GM12875 (cell line): ENCODE measurements around the gene PLPP2.
"Not testable (repeated sequence)": the region's sequence is repeated elsewhere in the genome, so short reads cannot be mapped to it uniquely, and the experiment has no call there.

Source experiments
- H3K4me3 ChIP-seq: one replicate; pipeline ENCODE4 v1.5.1; 2011; ENCODE audit warnings: low read depth, low read length, control low read depth
- CTCF ChIP-seq: IDR thresholded peaks from 2 replicates; pipeline ENCODE4 v1.5.1; 2011; ENCODE audit warnings: low read depth, mild to moderate bottlenecking, control low read depth, inconsistent platforms, low read length, moderate library complexity, borderline replicate concordance; ENCODE audit not compliant: insufficient read depth

PLPP2 gene

GRCh38 chr19:277581-278165 lies 13.5 kb downstream of the PLPP2 start:
- H3K4me3 ChIP-seq = no peak overlapping the region
- TF ChIP-seq CTCF = no peak

GRCh38 chr19:277131-277530 lies 14.1 kb downstream of the PLPP2 start:
- TF ChIP-seq CTCF = no peak
- no peak overlapping the region for H3K4me3 ChIP-seq

GRCh38 chr19:275958-276646 lies 15.1 kb downstream of the PLPP2 start:
- H3K4me3 ChIP-seq = no peak overlapping the region
- TF ChIP-seq CTCF = no peak

GRCh38 chr19:275000-275399 lies 16.2 kb downstream of the PLPP2 start:
- no peak for TF ChIP-seq CTCF
- H3K4me3 ChIP-seq = no peak overlapping the region

GRCh38 chr19:273393-273792 lies 17.8 kb downstream of the PLPP2 start:
- H3K4me3 ChIP-seq = no peak overlapping the region
- TF ChIP-seq CTCF = no peak

- no peak for TF ChIP-seq CTCF
- H3K4me3 ChIP-seq = no peak overlapping the region
These were observed 19.3 kb downstream of the PLPP2 start for GRCh38 chr19:271856-272255.

GRCh38 chr19:270766-271318 lies 20.4 kb downstream of the PLPP2 start:
- not testable (repeated sequence) for H3K4me3 ChIP-seq
